GM10266 (cell line): Measurements from ENCODE around the gene LRP5.
A peak's percentile ranks its signal among the peaks of the same experiment; 100 is the strongest.
"Not testable (repeated sequence)": the region's sequence is repeated elsewhere in the genome, so short reads cannot be mapped to it uniquely, and the experiment has no call there.

Experiments used
- DNase-seq: peaks from one replicate; pipeline ENCODE4 v3.0.0; 2012; ENCODE audit errors: extremely low spot score
- TF ChIP-seq, protein P1 (sequence below): IDR thresholded peaks from 2 replicates; pipeline ENCODE4 v1.5.1; 2012; ENCODE audit warnings: mild to moderate bottlenecking, low read depth; ENCODE audit not compliant: control insufficient read depth, insufficient read depth; ENCODE audit errors: missing control alignments

The LRP5 gene

DNA sequence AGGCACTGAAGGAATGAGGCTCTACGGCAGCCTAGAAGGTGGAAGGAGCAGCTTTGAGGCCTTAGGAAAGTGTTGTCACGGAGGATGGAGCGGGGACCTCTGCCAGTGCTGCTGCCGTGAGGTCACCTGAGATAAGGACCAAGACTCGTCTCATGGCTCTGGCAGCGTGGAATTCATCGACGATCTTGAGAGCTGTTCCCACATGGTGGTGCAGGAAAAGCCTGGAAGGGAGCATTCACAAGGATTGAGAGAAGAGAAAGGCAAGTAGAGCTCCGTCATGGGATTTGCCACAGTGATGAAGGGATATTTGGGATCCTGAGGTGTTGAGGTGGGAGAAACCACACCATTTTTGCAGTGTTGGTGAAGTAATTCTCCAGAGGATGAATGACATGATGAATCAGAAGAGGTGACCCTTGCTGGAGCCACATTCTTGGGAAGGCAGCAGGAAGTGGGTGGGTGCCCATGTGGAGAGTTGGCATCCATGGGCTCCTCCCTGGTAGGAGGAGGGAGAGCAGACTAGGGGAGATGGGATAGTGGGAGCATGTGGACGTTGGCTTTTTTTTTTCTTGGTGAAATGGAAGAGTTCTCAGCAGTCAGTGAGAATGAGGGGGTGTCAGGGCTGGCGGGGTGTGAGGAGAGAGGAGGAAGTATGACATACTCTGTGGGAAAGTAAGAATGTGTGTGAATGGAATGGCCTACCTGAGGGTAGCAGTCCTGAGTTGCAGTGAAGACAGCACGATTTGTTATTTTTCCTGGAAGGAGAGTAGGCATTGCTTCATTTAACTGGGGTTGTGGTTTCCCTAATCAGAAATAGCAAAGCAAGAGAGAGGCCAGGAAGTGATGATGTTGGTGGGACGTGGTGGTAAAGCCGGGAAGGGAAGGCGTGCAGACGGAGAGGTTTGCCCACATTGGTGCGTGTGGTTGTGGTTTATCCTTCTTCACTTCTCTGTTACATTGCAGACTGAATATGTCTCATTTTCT is 159.3 kb downstream of the LRP5 start:
- TF ChIP-seq, protein P1, sequence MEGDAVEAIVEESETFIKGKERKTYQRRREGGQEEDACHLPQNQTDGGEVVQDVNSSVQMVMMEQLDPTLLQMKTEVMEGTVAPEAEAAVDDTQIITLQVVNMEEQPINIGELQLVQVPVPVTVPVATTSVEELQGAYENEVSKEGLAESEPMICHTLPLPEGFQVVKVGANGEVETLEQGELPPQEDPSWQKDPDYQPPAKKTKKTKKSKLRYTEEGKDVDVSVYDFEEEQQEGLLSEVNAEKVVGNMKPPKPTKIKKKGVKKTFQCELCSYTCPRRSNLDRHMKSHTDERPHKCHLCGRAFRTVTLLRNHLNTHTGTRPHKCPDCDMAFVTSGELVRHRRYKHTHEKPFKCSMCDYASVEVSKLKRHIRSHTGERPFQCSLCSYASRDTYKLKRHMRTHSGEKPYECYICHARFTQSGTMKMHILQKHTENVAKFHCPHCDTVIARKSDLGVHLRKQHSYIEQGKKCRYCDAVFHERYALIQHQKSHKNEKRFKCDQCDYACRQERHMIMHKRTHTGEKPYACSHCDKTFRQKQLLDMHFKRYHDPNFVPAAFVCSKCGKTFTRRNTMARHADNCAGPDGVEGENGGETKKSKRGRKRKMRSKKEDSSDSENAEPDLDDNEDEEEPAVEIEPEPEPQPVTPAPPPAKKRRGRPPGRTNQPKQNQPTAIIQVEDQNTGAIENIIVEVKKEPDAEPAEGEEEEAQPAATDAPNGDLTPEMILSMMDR, result no peak
- DNase-seq, result peak; percentile 67

DNA sequence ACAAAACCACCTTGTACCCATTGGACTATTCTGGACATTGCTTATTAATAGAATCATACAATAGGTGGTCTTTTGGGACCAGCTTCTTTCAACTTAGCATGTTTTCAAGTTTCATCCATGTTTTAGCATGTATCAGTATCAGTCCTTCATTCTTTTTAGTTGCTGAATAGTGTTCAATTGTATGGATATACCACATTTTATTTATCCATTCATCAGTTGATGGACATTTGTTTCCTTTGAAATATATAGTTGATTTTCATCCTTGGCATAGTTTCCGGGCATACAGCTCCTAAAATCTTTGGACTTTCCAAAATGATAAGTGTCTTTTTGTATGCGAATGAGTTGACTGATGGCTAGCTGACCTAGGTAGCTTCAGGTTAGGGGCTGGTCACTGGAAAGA is 160.4 kb downstream of the LRP5 start:
- TF ChIP-seq, protein P1, result no peak
- no peak for DNase-seq

DNA sequence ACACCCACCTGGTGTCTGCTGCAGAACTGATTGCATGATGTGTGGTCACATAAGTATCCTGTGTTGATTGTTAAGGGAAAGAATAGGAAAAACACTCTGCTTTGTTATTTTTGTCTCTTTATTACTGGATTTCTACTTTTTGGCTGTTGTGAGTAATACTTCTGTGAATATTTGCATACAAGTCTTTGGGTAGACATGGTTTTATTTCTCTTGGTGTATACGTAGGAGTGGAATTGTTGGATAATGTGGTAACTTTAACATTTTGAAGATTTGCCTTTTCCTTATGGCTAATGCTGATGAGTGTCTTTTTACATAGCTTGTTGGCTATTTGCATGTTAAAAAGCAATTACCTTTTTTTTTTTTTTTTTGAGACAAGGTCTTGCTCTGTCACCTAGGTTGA is 161.3 kb downstream of the LRP5 start:
- TF ChIP-seq, protein P1, result no peak
- DNase-seq, result no peak

DNA sequence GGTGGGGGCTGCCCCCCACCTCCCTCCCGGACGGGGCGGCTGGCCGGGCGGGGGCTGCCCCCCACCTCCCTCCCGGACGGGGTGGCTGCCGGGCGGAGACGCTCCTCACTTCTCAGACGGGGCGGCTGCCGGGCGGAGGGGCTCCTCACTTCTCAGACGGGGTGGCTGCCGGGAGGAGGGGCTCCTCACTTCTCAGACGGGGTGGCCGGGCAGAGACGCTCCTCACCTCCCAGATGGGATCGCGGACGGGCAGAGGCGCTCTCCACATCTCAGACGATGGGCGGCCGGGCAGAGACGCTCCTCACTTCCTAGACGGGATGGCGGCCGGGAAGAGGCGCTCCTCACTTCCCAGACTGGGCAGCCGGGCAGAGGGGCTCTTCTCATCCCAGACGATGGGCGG is 163.2 kb downstream of the LRP5 start:
- not testable (repeated sequence) for DNase-seq

DNA sequence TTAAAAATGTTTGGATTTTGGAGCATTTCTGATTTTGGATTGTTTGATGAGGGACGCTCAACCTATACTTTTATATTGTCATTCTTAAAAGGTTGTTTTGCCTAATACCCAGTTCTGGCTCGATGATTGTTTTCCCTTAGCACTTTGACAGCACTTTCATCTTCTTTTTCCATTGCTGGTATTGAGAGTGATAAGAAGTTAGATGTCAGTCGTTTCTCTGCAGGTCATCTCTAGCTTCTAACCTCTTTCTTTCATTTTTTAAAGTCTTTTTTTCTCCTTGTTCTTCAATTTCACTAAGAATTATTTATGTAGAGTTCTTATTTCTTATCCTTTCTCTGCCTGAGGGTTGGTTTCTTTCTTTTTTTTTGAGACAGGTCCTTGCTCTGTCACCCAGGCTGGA is 167.0 kb downstream of the LRP5 start:
- no peak for DNase-seq
- TF ChIP-seq, protein P1, result no peak

DNA sequence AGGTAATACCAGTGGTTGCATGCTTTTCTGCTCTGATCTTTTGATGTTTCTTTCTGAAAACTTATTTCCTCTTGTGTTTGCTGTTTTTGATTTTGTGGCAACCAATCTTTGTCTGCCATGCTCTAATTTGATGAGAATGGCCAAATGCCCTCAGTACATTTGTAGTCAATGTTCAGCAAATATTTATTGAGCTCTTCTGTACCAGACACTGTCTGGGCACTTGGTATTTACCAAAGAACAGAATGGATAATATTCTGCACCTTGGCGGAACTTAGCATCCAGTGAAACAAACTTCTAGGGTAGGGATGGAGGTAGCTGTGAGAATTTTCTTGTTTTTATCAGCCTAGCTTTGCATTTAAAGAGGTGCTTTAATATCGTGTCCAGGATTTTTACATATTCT is 167.8 kb downstream of the LRP5 start:
- TF ChIP-seq, protein P1, result no peak
- DNase-seq, result no peak

DNA sequence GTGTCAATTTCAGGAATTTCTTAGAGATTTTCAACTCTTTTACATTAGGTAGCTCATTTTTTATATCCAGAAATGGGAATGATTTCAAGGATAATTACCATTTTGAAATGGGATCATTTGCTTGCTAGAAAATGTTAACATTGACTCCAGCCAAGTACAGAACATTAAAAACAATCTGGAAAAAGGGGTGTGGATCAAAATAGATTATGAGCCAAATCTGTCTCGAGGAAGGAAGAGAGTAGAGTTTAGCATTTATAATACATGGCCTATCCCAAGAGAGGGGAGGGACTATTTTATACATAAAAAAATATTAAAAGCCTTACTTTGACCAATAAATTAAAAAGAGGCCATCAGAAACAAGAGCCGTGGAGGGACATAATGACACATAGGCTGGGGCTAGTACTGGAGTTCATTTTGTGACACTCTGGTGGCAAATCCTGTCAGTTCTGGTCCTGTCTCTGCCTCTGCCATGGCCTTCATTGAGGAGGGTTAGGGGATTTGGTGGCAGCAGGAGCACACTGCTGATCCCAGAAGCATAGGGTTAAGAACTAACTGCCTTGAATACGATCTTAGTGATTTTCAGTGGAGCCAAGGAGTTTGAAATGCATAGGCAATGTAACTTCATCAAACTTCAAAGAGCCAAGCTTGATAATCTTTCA is 168.6 kb downstream of the LRP5 start:
- TF ChIP-seq, protein P1, result no peak
- no peak for DNase-seq
